BE2C (cell line): ENCODE data around the gene SMKR1.
"Not testable (repeated sequence)": the region's sequence is repeated elsewhere in the genome, so short reads cannot be mapped to it uniquely, and the experiment has no call there.

Experiments
- DNase-seq: peaks from one replicate; pipeline ENCODE4 v3.0.0-alpha.2; 2020
- H3K27me3 ChIP-seq: fragments of 250-450 bp; sonication (Bioruptor Pico); 2 replicates; pipeline ENCODE4 v1.5.1; 2020; ENCODE audit warnings: mild to moderate bottlenecking
- H3K36me3 ChIP-seq: fragments of 250-450 bp; sonication (Bioruptor Pico); 2 replicates; pipeline ENCODE4 v1.5.1; 2020; ENCODE audit warnings: mild to moderate bottlenecking
- H3K4me1 ChIP-seq: fragments of 250-450 bp; sonication (Bioruptor Pico); 2 replicates; pipeline ENCODE4 v1.5.1; 2020
- H3K4me3 ChIP-seq: 2 replicates; pipeline ENCODE4 v1.5.1; 2011; ENCODE audit warnings: low read depth, low read length
- H3K9me3 ChIP-seq: fragments of 250-450 bp; sonication (Bioruptor Pico); 2 replicates; pipeline ENCODE4 v1.5.1; 2020
- TF ChIP-seq, protein P1 (sequence below): IDR thresholded peaks from 2 replicates; pipeline ENCODE4 v1.5.1; 2012; ENCODE audit warnings: mild to moderate bottlenecking, low read depth, low read length

The SMKR1 gene

DNA sequence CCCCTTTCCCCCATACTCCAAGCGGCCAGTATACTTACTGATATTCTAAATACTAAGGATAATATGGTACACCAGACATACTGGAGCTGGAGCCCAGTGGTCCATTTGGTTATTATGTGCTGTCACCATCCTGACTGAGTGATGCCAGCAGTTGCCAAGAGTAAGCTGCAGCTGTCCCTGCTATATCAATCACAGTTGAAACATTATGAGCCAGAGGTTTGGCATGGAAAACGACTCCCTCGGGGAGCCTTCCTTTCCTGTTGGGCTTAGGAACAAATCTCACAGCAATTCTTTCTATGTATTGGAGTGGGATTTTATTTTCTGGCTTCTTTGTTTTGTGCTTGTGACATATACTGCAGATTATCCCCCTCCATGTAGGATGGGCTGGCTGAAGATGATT is 35.5 kb upstream of the SMKR1 start:
- Histone ChIP-seq H3K36me3 (no peaks in the 10 kb centered on the region), H3K9me3 (no peaks in the 10 kb centered on the region), H3K4me3 (no peak overlapping the region), H3K4me1 (peaks cover 3% of the 10 kb centered on the region; the same call in 1 of the 2 replicates), H3K27me3 (no peaks in the 10 kb centered on the region)
- TF ChIP-seq, protein P1, sequence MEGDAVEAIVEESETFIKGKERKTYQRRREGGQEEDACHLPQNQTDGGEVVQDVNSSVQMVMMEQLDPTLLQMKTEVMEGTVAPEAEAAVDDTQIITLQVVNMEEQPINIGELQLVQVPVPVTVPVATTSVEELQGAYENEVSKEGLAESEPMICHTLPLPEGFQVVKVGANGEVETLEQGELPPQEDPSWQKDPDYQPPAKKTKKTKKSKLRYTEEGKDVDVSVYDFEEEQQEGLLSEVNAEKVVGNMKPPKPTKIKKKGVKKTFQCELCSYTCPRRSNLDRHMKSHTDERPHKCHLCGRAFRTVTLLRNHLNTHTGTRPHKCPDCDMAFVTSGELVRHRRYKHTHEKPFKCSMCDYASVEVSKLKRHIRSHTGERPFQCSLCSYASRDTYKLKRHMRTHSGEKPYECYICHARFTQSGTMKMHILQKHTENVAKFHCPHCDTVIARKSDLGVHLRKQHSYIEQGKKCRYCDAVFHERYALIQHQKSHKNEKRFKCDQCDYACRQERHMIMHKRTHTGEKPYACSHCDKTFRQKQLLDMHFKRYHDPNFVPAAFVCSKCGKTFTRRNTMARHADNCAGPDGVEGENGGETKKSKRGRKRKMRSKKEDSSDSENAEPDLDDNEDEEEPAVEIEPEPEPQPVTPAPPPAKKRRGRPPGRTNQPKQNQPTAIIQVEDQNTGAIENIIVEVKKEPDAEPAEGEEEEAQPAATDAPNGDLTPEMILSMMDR = no peak
- DNase-seq = peak; percentile 22

DNA sequence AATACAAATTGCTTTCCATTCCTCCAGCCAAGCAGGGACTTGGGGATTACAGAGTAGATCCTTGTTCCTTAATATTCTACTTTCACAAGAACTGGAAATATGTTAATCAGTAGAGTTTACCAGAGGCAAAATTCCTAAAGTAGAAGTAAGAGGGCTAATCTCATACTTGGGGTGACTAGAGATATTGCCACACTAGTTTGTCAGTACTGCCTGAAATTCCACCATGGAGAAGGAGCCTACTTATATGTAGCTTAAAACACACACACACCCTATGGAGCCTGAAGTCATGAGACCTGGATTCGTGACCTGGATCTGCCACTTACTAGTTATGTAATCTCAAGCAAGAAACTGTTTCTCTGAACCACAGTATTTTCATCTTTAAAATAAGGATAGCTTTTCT is 34.2 kb upstream of the SMKR1 start:
- H3K9me3 ChIP-seq = no peaks in the 10 kb centered on the region
- H3K4me3 ChIP-seq = no peak overlapping the region
- H3K4me1 ChIP-seq = peaks cover 3% of the 10 kb centered on the region; the same call in 1 of the 2 replicates
- DNase-seq = no peak
- TF ChIP-seq, protein P1 = no peak
- H3K36me3 ChIP-seq = no peaks in the 10 kb centered on the region
- H3K27me3 ChIP-seq = no peaks in the 10 kb centered on the region

DNA sequence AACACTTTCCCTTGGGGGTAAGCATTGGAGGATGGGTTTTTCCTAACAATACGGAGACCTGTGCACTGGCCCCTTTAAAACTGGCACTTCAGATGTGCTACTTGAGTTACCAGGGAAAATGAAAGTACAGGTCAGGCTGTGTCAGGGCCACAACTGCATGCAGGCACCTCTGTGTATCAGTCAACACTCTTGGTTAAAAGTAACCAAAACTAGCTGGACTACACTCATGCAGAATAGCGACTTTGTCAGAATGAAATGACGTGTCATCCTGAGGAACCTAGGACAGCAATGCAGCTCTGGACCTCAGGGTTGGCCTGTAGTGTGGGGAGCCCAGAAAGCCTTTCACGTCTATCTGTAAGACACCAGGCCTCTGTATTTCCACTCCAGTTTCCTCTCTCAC is 33.8 kb upstream of the SMKR1 start:
- TF ChIP-seq, protein P1 = no peak
- DNase-seq = no peak
- Histone ChIP-seq H3K36me3 (no peaks in the 10 kb centered on the region), H3K4me3 (no peak overlapping the region), H3K9me3 (no peaks in the 10 kb centered on the region), H3K4me1 (peaks cover 3% of the 10 kb centered on the region; the same call in 1 of the 2 replicates), H3K27me3 (no peaks in the 10 kb centered on the region)

DNA sequence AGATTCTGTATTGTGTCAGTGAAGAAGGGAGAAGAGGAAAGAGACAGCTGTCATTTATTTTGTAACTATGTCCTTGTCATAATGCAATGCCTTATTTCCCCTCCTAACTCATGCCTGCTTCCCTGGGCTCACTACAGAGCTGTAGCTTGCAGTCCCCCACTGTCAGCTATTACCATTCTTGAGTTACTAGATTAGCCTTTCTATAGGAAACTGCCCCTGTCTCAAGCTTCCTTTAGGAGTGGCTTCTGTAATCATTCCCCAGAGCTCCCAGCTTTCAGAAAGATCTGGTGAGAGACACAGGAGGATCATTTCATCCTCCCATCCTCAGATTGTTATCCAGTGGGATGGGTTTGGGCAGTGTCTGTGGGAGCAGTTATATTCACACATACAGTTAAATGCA is 32.4 kb upstream of the SMKR1 start:
- no peak overlapping the region for H3K4me3 ChIP-seq
- no peaks in the 10 kb centered on the region for H3K36me3 ChIP-seq
- DNase-seq = no peak
- peaks cover 3% of the 10 kb centered on the region; the same call in 1 of the 2 replicates for H3K4me1 ChIP-seq
- TF ChIP-seq, protein P1 = no peak
- H3K27me3 ChIP-seq = no peaks in the 10 kb centered on the region
- H3K9me3 ChIP-seq = no peaks in the 10 kb centered on the region

DNA sequence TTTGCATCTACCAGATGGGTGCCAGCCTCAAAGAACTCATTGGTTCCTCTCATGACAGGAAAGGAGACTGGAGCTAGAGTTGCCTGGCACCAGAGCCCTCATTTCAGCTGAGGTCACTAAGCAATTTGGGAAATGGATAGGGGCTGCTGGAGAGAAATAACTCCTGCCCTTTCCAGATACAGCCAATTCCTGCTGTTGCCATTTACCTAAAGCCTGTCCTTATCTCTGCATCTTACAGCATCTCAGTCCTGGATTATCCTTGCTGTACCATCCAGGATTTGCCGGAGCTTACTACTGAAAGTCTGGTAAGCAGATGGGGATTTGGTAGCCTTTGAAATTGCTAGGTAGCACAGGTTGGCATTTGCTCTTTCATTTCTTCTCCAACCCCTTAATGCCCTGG is 31.9 kb upstream of the SMKR1 start:
- Histone ChIP-seq H3K4me3 (no peak overlapping the region), H3K36me3 (no peaks in the 10 kb centered on the region)
- DNase-seq = no peak

DNA sequence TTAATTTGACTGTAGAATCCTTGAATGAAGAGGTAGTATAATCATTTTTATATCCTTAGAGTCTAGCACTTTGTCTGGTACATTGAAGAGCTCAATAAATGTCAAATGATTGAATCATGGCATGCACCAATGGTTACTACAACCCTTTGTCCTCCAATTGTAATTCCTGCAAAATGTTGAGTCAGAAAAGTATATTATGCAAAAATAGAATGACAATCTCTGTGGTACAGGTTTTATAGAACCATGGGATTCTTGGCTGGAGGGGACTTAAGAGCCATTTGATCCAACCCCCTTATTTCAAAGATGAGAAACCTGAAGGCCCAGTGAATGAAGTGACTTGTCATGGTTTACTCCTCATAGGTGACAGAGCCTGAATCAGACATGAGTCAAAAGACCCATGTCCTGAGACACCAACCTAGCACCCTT is 30.9 kb upstream of the SMKR1 start:
- H3K27me3 ChIP-seq = no peaks in the 10 kb centered on the region
- no peak overlapping the region for H3K4me3 ChIP-seq
- TF ChIP-seq, protein P1 = no peak
- DNase-seq = no peak
- H3K36me3 ChIP-seq = no peaks in the 10 kb centered on the region
- H3K9me3 ChIP-seq = no peaks in the 10 kb centered on the region
- no peaks in the 10 kb centered on the region for H3K4me1 ChIP-seq

More for the DNA sequence above, 31.9 kb upstream of the SMKR1 start:
- H3K27me3 ChIP-seq = no peaks in the 10 kb centered on the region
- TF ChIP-seq, protein P1 = no peak
- H3K9me3 ChIP-seq = no peaks in the 10 kb centered on the region
- peaks cover 3% of the 10 kb centered on the region; the same call in 1 of the 2 replicates for H3K4me1 ChIP-seq

DNA sequence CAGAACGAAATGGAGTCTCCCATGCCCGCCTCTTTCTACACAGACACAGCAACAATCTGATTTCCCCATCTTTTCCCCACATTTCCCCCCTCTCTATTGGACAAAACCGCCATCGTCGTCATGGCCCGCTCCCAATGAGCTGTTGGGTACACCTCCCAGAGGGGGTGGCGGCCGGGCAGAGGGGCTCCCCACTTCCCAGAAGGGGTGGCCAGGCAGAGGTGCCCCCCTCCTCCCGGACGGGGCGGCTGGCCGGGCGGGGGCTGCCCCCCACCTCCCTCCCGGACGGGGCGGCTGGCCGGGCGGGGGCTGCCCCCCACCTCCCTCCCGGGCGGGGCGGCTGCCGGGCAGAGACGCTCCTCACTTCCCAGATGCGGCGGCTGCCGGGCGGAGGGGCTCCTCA is 26.4 kb upstream of the SMKR1 start:
- not testable (repeated sequence) for DNase-seq, H3K27me3 ChIP-seq, H3K36me3 ChIP-seq

DNA sequence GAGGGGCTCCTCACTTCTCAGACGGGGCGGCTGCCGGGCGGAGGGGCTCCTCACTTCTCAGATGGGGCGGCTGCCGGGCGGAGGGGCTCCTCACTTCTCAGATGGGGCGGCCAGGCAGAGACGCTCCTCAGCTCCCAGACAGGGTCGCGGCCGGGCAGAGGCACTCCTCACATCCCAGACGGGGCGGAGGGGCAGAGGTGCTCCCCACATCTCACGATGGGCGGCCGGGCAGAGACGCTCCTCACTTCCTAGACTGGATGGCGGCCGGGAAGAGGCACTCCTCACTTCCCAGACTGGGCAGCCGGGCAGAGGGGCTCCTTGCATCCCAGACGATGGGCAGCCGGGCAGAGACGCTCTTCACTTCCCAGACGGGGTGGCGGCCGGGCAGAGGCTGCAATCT is 25.9 kb upstream of the SMKR1 start:
- not testable (repeated sequence) for H3K9me3 ChIP-seq, H3K27me3 ChIP-seq, DNase-seq, H3K4me3 ChIP-seq, H3K4me1 ChIP-seq, H3K36me3 ChIP-seq

More for the DNA sequence above, 26.4 kb upstream of the SMKR1 start:
- H3K4me3 ChIP-seq, H3K9me3 ChIP-seq, H3K4me1 ChIP-seq: not testable (repeated sequence)
